ENCODE results near the gene TNRC6C. TPM values are rescaled to one million over a fixed set of nuclear protein-coding genes. Genes with fewer than 3 reads are reported as not detected.

Gene TNRC6C
- total and polyA plus RNA-seq, 4 donors: 1.3 to 7.7 (median 2.9) TPM

GRCh38 chr17:77999413-78000173, 41.1 kb downstream of the TNRC6C start:
- peaks cover 5 to 20% (median 15%) of the 10 kb centered on the region in 4 donors for H3K4me1 ChIP-seq (ENCODE audit: control insufficient read depth in 4 of 4, insufficient read depth in 4 of 4, low read length in 3 of 4)
- H3K27ac ChIP-seq (ENCODE audit: low read depth in 1 of 2, low read length in 2 of 2): no peak overlapping the region
- no peak overlapping the region for H3K4me3 ChIP-seq (ENCODE audit: low read depth in 1 of 3, low read length in 3 of 3)
- H3K9me3 ChIP-seq (ENCODE audit: control insufficient read depth in 4 of 4, low read length in 3 of 4): no peaks in the 10 kb centered on the region
- DNase-seq (ENCODE audit: low spot score): no peak
- 92% methylated on average over 7 of the region's 7 CpGs for WGBS
- TF ChIP-seq EGR1 (IDR thresholded peaks at IDR 0.05; ENCODE audit: low read depth in 2 of 2) (no peak), TAF1 (conservative IDR thresholded peaks at IDR 0.05) (no peak), REST (IDR thresholded peaks at IDR 0.05) (no peak), FOXA2 (IDR thresholded peaks at IDR 0.05) (no peak), RAD21 (IDR thresholded peaks at IDR 0.05) (no peak), HNF4G (IDR thresholded peaks at IDR 0.05) (no peak), ATF3 (IDR thresholded peaks at IDR 0.05) (no peak), NR2F2 (IDR thresholded peaks at IDR 0.05) (no peak), FOXA1 (IDR thresholded peaks at IDR 0.05) (no peak), YY1 (IDR thresholded peaks at IDR 0.05) (no peak), CTCF (IDR thresholded peaks at IDR 0.05; ENCODE audit: low read depth, low read length, missing input control) (no peak), RXRA (IDR thresholded peaks at IDR 0.05) (no peak), SP1 (IDR thresholded peaks at IDR 0.05) (no peak), ZBTB33 (IDR thresholded peaks at IDR 0.05) (no peak), HNF4A (conservative IDR thresholded peaks at IDR 0.05) (no peak), GABPA (IDR thresholded peaks at IDR 0.05 in 1 of 2, conservative IDR thresholded peaks at IDR 0.05 in 1 of 2) (no peak)
- no peaks in the 10 kb centered on the region for H3K27me3 ChIP-seq (ENCODE audit: control insufficient read depth in 4 of 4, insufficient read depth in 4 of 4, low read length in 3 of 4)
- H3K36me3 ChIP-seq (ENCODE audit: control insufficient read depth in 4 of 4, insufficient read depth in 3 of 4, low read depth in 1 of 4, low read length in 3 of 4): peaks cover 0 to 3% (median 0%) of the 10 kb centered on the region in 4 donors
- H3K9ac ChIP-seq (ENCODE audit: low read depth in 1 of 2, low read length in 2 of 2): no peak overlapping the region
